CD4-positive, alpha-beta T cell (primary cell): ENCODE data around the gene ITGA11. TPM values are rescaled to one million over a fixed set of nuclear protein-coding genes. Genes with fewer than 3 reads are reported as not detected.

Experiments used
- ATAC-seq: fragments of 200-7000 bp; cut with Tn5 transposase; one replicate; pipeline ENCODE4 v1.10.0; 2022; ENCODE audit warnings: mild to moderate bottlenecking; ENCODE audit not compliant: poor library complexity
- CTCF ChIA-PET: fragments of 350-600 bp; sonication (Branson Sonifier 250); formaldehyde crosslinking; loops from one replicate; lab custom pipeline; 2021; ENCODE audit warnings: antibody characterized with exemption, inconsistent platforms; lab: Charles Lee
- POLR2A ChIA-PET: fragments of 350-600 bp; sonication (Branson Sonifier 250); formaldehyde crosslinking; loops from one replicate; lab custom pipeline; 2021; ENCODE audit warnings: antibody characterized with exemption, inconsistent platforms; lab: Charles Lee
- DNase-seq, 14 experiments: peaks; one replicate each; pipeline ENCODE4 v3.0.0-alpha.2; 2013 to 2020; ENCODE audit warnings: mixed read lengths in 2 of 14
- H3K27ac ChIP-seq, 2 donors: one replicate each; pipeline versions ENCODE4 v1.5.1 to v1.7.0; 2013; ENCODE audit warnings: low read length in 2 of 2, low read depth in 1 of 2, mild to moderate bottlenecking in 1 of 2
- H3K27me3 ChIP-seq, 2 experiments: 1 replicate in 1 of 2; 2 replicates in 1 of 2; pipeline versions ENCODE4 v1.6.1 to v1.7.0; 2013; ENCODE audit warnings: low read length in 2 of 2, control low read depth in 1 of 2, mild to moderate bottlenecking in 1 of 2, moderate library complexity in 1 of 2; ENCODE audit not compliant: insufficient read depth in 2 of 2, control insufficient read depth in 1 of 2
- H3K36me3 ChIP-seq: one replicate; pipeline ENCODE4 v1.6.1; 2013; ENCODE audit warnings: low read length, control low read depth; ENCODE audit not compliant: insufficient read depth
- H3K4me1 ChIP-seq: one replicate; pipeline ENCODE4 v1.6.1; 2013; ENCODE audit warnings: low read length, control low read depth; ENCODE audit not compliant: insufficient read depth
- H3K4me3 ChIP-seq: one replicate; pipeline ENCODE4 v1.5.1; 2013; ENCODE audit warnings: mild to moderate bottlenecking, low read length, moderate library complexity
- H3K9me3 ChIP-seq, 2 experiments: 1 replicate in 1 of 2; 2 replicates in 1 of 2; pipeline versions ENCODE4 v1.6.1 to v1.7.0; 2013; ENCODE audit warnings: low read length in 2 of 2, mild to moderate bottlenecking in 2 of 2, control low read depth in 1 of 2, moderate library complexity in 1 of 2; ENCODE audit not compliant: control insufficient read depth in 1 of 2, insufficient read depth in 1 of 2
- H3K27ac Mint-ChIP-seq: one replicate; pipeline ENCODE4 v1.8.0; 2020; ENCODE audit warnings: mixed read lengths
- H3K27me3 Mint-ChIP-seq: one replicate; pipeline ENCODE4 v1.8.0; 2021; ENCODE audit warnings: mixed read lengths
- H3K36me3 Mint-ChIP-seq: one replicate; pipeline ENCODE4 v1.8.0; 2021; ENCODE audit warnings: low read depth, mixed read lengths
- H3K4me1 Mint-ChIP-seq: one replicate; pipeline ENCODE4 v1.8.0; 2021; ENCODE audit warnings: low read depth, mixed read lengths
- H3K4me3 Mint-ChIP-seq: one replicate; pipeline ENCODE4 v1.8.0; 2020; ENCODE audit warnings: mild to moderate bottlenecking, mixed read lengths
- H3K9me3 Mint-ChIP-seq: one replicate; pipeline ENCODE4 v1.8.0; 2020; ENCODE audit warnings: mixed read lengths
- CTCF ChIP-seq: fragments of 200-600 bp; IDR thresholded peaks from one replicate; pipeline ENCODE4 v1.8.0; 2022; ENCODE audit warnings: antibody characterized with exemption, mild to moderate bottlenecking
- intact Hi-C, 2 experiments: fragments of 100-400 bp; cut with DNase I in 1 of 2; cut with micrococcal nuclease in 1 of 2; formaldehyde crosslinking; loops; one replicate each; pipeline versions ENCODE4 v1.15.1 to v1.9.0; 2023 to 2025; cut with DNase I, micrococcal nuclease
- total RNA-seq, 174 experiments: library from RNA in 2 of 174; stranded (reverse) in 2 of 174; gene quantifications; one replicate each; pipeline ENCODE4 v1.2.3 and lab custom pipeline; 2021 to 2026

ITGA11 gene
- total RNA-seq, 2 experiments from 2014 or later, result 0.08 to 0.20 TPM

GRCh38 chr15:68407886-68408881, 23.8 kb downstream of the ITGA11 start:
- intact Hi-C loops, result no loop called here
- H3K27ac Mint-ChIP-seq, result no peak overlapping the region
- TF ChIP-seq CTCF, result no peak
- ATAC-seq (no peak), DNase-seq (no peak)
- no peak overlapping the region for H3K27ac ChIP-seq
- no peaks in the 10 kb centered on the region for H3K27me3 Mint-ChIP-seq
- no peaks in the 10 kb centered on the region for H3K36me3 Mint-ChIP-seq
- H3K9me3 ChIP-seq, result peaks cover 0 to 9% of the 10 kb centered on the region in 2 experiments
- H3K4me3 Mint-ChIP-seq, result no peak overlapping the region
- H3K9me3 Mint-ChIP-seq, result no peaks in the 10 kb centered on the region
- H3K27me3 ChIP-seq, result no peaks in the 10 kb centered on the region
- no peaks in the 10 kb centered on the region for H3K4me1 Mint-ChIP-seq
- CTCF ChIA-PET, result no interaction called here
- no peak overlapping the region for H3K4me3 ChIP-seq
- H3K4me1 ChIP-seq, result no peaks in the 10 kb centered on the region
- POLR2A ChIA-PET, result no interaction called here
- H3K36me3 ChIP-seq, result no peaks in the 10 kb centered on the region

DNA sequence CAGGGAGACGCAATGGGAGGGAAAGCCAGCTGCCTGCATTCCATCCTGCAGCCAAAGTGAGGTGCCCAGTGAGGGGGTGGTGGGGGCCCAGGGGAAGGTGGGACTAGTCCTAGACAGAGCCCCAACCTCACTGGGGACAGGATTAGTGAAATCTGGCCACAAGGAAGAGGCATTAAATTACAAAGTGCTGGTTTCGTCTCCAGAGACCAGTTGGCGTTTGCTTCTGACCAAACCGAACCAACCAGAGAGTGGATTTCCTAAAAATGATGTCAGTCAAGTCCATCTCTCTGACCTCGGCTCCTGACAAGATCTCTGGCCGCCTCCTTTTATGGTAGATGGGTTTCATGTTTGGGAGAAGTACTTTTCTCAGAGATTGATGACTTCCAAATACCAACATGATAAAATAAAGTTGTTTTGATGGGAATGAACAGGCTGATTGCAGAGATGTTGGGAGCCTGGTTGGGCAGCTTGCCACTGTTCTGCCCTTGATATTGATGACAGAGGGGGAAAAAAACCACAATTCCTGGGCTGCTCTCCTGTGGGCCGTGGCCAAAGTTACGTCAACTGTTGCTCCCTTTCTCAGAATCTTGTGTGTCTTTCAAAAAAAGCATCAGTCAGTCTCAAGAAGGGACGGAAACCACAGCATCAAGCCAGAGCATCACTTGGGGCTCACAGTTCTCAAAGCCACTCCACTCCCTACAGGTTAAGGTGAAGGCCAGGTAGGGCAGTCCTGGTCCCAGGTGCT, 24.6 kb downstream of the ITGA11 start:
- DNase-seq, result no peak
- ATAC-seq, result no peak
- ChIA-PET CTCF (no interaction called here), POLR2A (no interaction called here)
- no peak overlapping the region for H3K4me3 ChIP-seq
- no peaks in the 10 kb centered on the region for H3K4me1 ChIP-seq
- TF ChIP-seq CTCF, result no peak
- no peak overlapping the region for H3K27ac ChIP-seq
- Mint-ChIP-seq H3K9me3 (no peaks in the 10 kb centered on the region), H3K36me3 (no peaks in the 10 kb centered on the region), H3K27ac (no peak overlapping the region), H3K4me1 (no peaks in the 10 kb centered on the region), H3K27me3 (no peaks in the 10 kb centered on the region), H3K4me3 (no peak overlapping the region)
- peaks cover 0 to 18% of the 10 kb centered on the region in 2 experiments for H3K9me3 ChIP-seq
- H3K36me3 ChIP-seq, result no peaks in the 10 kb centered on the region
- no peaks in the 10 kb centered on the region for H3K27me3 ChIP-seq
- intact Hi-C loops, result no loop called here

- Histone ChIP-seq H3K4me1 (no peaks in the 10 kb centered on the region), H3K4me3 (no peak overlapping the region), H3K27me3 (no peaks in the 10 kb centered on the region), H3K27ac (no peak overlapping the region), H3K36me3 (no peaks in the 10 kb centered on the region), H3K9me3 (peaks cover 0 to 19% of the 10 kb centered on the region in 2 experiments)
- ATAC-seq (no peak), DNase-seq (no peak)
- Mint-ChIP-seq H3K36me3 (no peaks in the 10 kb centered on the region), H3K4me3 (no peak overlapping the region), H3K9me3 (no peaks in the 10 kb centered on the region), H3K4me1 (no peaks in the 10 kb centered on the region), H3K27ac (no peak overlapping the region), H3K27me3 (no peaks in the 10 kb centered on the region)
- CTCF ChIA-PET, result no interaction called here
- TF ChIP-seq CTCF, result no peak
- POLR2A ChIA-PET, result no interaction called here
- intact Hi-C loops, result no loop called here
Observed at GRCh38 chr15:68405378-68406250, 26.3 kb downstream of the ITGA11 start.
